NCI-H2107 treated with DMSO at 0.1 percent for 48 hours (cell line): ENCODE measurements around the gene STX18.

Source experiments
- DNase-seq: peaks from one replicate; lab custom pipeline; 2025; ENCODE audit not compliant: unreplicated experiment; lab: John Stamatoyannopoulos, UW

The STX18 gene

GRCh38 chr4:4386296-4386735 is 155.5 kb downstream of the STX18 start:
- no peak for DNase-seq

GRCh38 chr4:4385729-4386295 is 156.0 kb downstream of the STX18 start:
- DNase-seq = no peak

- no peak for DNase-seq
Observed at GRCh38 chr4:4384837-4385236, 157.0 kb downstream of the STX18 start.

DNA sequence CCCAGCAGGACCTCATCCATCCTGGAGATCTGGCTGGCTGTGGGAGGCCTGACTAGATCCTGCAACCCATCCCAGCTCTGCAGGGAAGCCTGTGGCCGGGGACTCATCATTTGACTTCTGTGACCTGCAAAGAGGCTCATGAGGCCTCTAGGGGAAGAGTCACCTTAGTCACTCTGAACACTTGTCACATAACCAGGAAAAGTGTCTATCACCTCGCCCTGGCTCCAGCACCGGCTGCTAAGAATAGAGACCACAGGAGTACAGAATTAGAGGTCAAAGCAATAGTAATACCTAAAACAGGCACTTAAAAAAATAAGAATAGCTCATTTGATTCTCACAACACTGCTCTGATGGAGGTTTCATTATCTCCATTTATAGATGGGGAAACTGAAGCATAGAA is 158.8 kb downstream of the STX18 start:
- no peak for DNase-seq

DNA sequence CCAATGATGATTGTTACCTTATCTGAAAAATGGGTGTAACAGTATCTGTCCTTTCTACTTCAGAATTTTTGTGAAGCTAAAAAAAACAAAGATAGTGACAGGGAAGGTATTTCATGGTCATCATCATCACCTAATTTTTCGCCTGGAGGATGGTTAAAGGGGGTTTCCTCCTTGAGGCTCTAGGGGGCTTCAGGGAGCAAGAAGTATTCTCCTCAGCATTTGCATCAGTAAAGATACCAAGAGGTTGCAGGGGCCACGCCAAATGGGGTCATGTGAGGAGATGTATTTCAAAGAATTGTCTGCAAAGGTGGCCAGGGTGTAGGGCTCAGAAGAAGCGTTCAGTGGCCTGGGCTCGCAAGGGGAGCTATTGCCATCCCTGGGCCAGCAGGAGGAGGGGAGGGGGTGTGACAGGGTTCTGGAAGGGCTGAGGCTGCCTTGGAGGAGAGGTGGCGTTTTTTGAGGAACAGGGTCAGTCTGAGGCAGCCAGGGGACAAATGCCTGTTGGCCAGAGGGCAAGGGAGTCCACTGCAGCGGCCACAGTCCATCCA is 162.2 kb downstream of the STX18 start:
- no peak for DNase-seq

DNA sequence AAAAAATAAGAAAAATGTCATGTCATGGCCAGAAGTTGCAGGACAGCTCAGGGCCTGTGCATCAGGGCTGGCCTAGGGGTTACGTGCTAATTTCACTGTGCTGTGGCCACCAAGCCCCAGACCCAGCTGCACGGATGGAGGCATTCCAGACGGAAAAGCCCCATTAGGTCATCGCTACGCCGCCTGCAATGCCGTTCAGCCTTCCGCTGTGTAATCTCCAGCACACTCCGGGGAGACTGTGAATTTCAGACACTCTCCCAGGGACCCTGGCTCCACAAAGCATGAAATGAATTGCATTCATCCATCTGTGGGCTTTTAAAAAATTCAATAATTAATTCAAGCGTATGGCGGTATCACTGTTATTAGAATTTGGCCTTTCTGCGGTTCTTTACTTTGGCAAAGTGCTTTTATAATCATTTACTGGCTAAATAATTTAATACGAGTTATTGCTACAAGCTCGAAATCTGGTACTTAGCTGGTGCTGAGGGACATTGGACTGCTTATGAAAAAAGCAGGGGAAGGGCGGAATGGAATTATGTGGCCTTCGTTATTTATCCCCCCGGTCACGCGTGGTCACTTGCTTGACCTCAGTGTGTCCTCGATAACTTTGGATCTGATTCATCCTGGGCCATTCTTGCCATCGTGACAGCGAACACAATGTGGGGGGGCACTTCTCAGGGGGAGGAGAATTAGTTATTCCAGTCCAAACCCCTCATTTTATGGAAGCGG is 164.0 kb downstream of the STX18 start:
- DNase-seq = no peak

GRCh38 chr4:4377191-4377590 is 164.7 kb downstream of the STX18 start:
- no peak for DNase-seq

DNA sequence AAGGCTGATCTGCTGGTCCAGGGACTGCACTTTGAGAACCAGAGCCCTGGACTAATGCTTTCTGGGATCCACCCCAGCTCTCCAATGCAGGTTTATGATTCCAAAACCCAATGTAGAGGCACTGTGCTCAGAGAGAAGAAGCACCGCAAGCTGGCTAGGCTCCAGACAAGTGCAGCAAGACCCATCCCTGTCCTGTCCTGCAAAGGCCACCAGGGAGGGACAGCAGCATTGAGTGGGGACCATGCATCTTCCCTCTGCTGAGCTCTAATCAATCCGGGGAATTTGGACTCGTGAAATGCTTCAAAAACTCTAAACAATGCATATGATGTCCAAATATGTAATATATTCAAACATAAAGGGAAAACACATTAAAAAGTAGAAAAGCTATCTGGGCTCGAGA is 165.8 kb downstream of the STX18 start:
- no peak for DNase-seq

- DNase-seq = no peak
Observed at GRCh38 chr4:4374388-4375098, 167.3 kb downstream of the STX18 start.
